Left renal pelvis (tissue), 4 donors: Measurements from ENCODE around the gene PRRC2B. TPM values are rescaled to one million over a fixed set of nuclear protein-coding genes. Genes with fewer than 3 reads are reported as not detected.
"Not testable (repeated sequence)": the region's sequence is repeated elsewhere in the genome, so short reads cannot be mapped to it uniquely, and the experiment has no call there.

Experiments used
- DNase-seq, 4 donors: peaks; one replicate each; pipeline ENCODE4 v3.0.0-alpha.2; 2013; ENCODE audit warnings: low read depth in 4 of 4, low spot score in 3 of 4
- polyA plus RNA-seq, 4 donors: library from polyadenylated mRNA; unstranded; fragments of 120-200 nt; gene quantifications; one replicate each; pipeline ENCODE4 v1.2.1, GENCODE V29; 2013; ENCODE audit not compliant: insufficient read length in 4 of 4

The PRRC2B gene
- polyA plus RNA-seq, 4 donors: 161 to 190 (median 181) TPM

DNA sequence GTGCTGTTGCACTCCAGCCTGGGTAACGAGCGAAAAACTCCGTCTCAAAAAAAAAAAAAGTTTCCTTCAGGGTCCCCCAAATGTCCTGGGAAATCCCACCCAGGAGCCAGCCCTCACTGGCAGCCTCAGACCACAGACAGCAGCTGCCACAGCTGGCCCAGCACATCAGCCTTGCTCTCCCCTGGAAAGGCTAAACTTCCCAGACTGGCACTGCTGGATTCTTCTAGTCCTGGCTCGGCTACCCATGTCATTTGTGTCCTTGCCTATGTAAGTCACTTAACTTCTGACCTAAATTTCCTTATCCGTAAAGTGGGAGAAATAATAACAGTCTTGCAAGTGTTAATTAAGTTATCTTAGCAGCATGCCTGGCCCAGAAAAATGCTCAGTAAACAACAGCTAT is 8.6 kb upstream of the PRRC2B start:
- DNase-seq: no peak

DNA sequence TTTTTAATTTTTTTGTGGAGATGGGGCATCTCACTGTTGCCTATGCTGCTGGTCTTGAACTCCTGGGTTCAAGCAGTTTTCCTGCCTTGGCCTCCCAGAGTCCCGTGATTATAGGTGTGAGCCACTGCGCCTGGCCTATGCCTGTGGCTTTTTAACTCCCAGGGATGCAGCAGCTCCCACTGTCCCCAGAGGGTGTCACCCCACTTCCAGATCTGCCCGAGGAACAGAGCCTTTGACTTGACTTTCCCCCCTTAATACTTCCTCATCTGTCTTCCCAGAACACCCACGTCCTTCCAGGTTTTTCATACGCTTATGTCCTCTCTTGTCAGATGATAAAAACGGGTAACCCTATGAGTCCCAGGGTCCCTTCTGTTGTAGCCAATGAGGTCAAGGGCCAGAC is 7.6 kb upstream of the PRRC2B start:
- DNase-seq: no peak

DNA sequence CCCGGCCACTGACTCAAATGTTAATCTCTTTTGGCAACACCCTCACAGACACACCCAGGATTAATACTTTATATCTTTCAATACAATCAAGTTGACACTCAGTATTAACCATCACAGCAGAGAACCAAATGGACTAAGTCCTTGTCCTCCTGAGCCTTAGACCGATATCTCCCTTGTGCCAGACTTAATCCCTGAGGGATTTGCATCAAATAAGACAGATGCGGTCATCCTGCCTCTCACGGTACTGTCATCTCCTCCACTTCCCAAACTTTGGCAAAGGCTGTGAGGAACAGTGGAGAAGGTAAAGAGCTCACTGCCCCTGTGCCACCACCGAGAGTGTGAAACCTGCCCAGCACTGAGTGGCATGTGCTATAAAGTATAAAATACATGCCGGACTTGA is 6.5 kb upstream of the PRRC2B start:
- DNase-seq: no peak

DNA sequence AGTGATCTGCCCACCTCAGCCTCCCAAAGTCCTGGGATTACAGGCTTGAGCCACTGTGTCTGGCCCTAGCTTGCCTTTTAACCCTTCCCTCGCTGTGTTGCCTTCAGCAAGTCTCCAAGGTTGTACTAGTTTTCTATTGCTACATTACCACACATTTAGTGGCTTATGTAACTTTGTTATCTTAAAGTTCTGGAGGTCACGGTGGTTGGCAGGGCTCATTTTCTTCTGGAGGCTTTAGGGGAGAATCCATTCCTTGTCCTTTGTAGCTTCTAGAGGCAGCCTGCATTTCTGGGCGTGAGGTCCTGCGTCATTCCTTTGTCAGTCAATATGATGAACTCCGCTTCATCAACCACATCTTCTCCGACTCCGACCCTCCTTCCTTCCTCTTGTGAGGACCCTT is 2.9 kb upstream of the PRRC2B start:
- no peak for DNase-seq

DNA sequence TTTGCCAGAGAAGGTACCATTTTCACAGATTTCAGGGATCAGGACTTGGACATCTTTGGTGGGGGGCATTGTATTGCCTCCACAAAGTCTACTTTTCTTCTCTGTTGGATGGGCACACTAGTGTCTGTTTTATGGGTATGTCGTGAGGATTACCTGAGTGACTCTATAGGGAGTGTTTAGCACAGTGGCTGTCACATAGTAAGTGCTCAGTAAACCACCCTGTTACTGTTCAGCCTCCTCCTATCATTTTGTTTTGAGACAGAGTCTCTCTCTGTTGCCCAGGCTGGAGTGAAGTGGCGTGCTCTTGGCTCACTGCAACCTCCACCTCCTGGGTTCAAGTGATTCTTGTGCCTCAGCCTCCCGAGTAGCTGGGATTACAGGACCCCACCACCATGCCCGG is 2.4 kb upstream of the PRRC2B start:
- no peak for DNase-seq

DNA sequence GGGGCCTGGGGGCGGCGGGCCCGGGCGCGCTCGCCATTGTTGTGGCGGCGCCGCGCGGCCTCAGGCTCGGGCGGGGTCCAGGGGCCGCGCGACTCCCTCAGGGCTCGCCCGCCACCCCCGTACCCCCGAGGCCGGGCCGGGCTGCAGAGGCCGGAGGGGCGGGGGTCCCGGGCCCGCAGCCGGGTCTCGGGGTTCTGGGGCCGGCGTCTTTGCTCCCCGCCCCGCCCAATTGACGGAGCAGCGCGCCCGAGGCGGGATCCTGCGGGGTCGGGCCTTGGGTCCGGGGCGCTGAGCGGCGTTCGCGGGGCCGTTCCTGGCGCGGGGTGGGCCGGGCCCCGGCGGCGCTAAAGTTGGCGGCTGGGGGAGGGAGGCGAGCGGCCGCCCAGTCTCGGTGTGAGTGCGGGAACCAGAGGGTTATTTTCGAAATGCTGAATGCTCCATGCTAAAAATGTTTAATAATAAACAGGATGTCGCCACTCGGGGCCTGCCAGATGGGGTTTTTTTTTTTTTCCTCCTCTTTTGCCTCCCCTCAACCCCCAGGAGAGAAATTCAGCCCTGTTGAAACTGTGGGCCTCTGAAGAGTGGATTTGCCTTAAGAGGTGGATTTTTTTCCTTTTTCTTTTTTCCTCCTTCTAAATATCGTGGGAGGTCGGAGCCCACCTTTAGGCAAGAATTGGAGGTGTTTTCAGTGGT is 724 bp downstream of the PRRC2B start:
- DNase-seq: no peak

DNA sequence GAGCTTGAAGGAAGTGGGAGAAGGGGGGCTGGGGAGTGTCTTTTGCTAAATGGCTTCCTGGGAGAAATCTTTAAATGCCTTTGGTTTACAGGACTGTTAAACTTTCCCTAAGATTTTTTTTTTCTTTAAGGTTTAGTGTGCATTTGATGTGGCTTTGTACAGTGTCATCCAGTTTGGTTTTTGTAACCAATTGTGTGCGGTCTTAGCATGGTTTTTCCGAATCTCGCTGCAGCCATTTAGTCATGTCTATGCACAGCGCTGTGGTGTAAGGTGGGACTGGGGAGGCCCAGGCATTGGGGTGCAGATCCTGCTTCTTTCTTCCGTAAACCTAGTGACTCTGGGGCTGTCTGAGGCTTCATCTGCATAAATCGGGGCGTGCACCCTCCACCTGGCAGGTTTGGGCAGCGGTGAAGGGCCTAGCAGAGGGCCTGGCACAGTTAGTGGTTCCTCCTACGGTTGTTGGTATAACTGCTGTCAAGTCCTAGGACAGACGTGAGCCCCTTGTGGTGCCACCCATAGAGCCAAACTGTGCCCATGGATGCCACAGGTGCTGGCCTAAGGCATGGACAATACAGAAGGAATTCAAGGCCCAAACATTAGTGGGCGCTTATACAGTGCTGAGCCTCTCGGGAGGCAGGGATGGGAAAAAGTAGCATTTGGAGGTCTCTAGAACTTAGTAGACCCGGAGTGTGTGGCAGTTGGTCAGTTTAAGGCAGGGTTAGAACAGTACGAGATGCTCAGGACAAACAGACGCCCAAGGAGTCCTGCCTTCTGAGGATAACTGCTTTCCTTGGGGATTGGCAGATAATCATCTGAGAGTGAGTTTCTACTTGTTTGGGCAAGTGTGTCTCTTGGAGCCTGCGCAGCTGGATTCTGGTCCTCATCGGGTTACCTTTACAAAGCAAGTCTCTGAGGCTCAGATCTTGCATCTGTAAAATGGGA is 1.5 kb downstream of the PRRC2B start:
- no peak for DNase-seq

DNA sequence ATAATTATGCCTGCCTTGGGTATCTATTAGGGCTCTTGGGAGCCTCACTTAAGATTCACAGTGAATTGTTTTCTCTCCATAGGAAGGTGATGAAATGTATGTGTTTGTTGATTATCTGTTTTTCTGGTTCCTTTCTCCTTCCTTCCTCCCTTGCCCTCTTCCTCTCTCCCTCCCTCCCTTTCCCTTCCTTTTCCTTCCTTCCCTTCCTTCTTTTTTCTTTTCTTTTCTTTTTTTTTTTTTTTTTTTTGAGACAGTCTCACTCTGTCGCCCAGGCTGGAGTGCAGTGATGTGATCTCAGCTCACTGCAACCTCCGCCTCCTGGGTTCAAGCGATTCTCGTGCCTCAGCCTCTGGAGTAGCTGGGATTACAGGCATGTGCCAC is 2.2 kb downstream of the PRRC2B start:
- DNase-seq: not testable (repeated sequence)

DNA sequence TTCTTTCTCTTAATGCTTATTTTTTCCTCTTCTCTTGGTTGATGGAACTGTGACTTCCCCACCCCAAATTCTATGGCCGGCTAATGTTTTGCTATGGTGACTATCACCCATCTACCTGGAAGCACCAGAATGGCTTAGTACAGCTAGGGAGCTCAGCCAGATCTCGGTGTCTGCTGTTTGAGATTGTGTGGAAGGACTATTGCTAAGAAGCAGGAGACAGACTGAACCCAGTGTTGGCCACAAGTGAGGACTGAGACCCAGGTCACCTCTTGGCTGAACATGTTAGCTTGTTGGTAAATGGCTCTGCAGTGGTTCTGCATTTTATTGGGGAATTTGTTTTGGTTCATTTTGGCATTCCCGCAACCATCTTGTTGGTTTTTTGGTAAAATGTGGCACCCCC is 2.7 kb downstream of the PRRC2B start:
- DNase-seq: no peak

DNA sequence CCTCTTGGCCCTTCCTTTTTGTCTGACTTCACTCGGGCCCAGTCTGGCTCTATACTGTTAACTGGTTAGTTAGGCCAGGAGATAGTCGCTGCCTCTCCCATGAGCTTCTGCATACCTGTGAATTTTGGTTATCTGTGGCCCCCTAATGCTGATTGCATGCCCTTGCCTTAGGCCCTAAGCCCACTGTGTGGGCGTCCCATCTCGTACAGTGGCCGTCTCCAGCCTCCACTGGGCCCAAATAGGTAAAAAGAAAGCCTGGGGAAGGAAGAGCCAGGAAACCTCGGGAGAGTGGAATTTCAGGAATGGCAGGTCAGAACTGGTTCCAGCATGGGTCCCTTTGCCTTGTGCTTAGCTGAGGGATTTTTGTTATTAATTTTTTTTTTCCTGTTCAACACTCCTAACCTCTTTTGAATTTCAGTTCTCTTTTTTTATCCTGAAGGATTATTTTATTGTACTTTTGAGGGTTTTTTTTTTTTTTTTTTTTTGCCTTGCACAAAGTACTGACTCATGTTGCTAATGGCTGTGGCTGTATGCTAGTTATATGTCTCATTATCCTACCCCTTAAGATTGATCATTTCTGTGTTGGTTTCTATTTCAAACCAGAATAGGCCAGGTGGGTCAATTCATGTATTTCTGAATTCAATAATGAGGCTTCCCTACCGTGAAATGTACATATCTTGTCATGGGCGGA is 3.4 kb downstream of the PRRC2B start:
- no peak for DNase-seq

DNA sequence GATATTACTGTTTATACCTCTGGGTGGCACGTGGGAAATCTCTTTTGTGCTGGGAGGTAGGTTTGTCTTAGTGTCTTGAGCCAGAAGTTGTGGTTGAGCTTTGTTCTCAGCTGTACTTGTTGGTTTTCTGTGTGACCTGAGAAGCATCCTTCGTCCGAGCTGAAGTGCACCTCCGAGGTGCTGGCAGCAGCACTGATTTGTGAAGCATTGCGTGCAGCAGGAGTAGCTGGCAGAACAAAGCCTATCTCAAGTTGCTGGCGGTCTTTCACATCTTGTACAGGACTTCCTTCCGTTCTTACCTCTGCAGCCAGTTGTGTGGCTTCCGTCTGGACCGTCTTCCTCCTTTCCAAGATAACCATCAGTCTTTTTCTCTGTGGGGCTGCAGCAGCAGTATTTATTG is 4.3 kb downstream of the PRRC2B start:
- no peak for DNase-seq

DNA sequence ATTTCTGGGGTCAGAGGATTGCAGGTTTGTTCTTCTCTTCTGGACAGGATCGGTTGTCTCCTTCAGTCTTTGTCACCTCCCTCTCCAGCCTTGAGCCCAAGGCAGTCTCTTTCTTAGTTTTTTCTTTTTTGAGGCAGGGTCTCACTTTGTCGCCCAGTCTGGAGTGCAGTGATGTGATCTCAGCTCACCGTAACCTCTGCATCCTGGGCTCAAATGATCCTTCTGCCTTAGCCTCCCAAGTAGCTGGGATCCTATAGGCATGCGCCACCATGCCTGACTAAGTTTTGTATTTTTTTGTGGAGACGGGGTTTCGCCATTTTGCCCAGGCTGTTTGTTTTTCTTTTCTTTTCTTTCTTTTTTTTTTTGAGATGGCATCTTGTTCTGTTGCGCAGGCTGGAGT is 6.1 kb downstream of the PRRC2B start:
- DNase-seq: no peak

DNA sequence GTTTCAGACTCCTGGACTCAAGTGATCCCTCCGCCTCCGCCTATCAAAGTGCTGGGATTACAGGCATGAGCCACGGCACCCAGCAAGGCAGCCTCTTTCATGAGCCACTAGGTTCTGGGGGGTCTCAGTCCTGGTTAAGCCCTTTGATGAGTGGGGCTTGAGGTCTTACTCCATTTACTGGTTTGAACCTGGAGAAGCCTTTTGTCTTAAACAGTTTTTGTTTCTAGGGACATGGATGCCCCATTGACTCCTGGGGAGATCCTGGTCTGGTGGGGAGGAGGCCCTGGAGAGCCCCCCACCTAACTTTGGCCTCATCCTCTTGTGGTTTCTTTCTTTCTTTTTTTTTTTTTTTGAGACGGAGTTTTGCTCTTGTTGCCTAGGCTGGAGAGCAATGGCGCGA is 6.7 kb downstream of the PRRC2B start:
- DNase-seq: no peak

DNA sequence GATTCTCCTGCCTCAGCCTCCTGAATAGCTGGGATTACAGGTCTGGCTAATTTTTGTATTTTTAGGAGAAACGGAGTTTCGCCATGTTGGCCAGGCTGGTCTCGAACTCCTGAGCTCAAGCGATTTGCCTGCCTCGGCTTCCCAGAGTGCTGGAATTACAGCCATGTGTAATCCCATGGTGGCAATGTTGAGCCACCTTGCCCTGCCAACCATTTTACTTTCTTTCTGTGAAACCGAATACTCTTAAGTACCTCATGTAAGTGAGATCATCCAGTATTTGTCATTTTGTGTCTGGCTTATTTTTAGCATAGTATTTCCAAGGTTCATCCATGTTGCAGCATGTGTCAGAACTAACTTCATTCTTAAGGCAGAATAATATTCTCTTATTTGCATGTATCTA is 8.2 kb downstream of the PRRC2B start:
- no peak for DNase-seq

DNA sequence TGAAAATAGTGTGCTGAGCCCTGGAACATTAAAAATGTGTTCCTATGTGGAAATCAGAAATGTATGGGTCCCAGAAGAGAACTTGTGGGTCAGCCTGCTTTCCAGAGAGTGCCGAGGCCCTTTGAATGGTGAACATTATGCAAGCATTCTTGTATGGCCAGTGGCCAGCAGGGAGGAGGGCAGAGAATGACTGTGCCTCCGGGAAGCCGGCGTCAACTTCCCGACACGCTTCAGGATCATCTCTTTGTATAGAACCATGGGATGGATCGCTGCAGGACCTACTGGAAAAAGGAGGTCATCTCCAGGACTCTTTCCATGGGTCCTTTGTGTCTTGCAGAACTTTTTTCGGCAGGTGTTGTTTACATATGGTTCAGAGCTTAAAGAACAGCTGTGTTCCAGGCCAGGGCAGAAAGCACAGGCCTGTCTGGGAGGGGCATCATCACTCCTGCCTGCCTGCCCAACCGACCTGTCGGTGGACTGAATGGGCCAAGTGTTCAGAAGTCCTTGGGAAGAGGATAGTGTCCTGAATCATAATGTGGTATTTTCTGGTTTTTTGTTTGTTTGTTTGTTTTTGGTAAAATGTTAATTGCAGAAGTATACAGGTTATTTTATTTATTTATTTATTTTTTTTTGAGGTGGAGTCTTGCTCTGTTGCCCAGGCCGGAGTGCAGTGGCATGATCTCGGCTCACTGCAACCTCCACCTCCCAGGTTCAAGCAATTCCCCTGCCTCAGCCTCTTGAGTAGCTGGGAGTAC is 9.0 kb downstream of the PRRC2B start:
- DNase-seq: no peak

DNA sequence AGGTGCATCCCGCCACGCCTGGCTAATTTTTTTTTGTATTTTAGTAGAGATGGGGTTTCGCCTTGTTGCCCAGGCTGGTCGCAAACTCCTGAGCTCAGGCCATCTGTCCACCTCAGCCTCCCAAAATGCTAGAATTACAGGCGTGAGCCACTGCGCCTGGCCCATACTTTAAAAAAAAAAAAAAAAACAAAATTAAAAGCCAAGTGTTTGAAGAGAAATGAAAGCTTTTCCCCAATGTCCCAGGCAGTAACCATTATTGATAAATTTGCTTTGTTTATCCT is 9.5 kb downstream of the PRRC2B start:
- DNase-seq: no peak

DNA sequence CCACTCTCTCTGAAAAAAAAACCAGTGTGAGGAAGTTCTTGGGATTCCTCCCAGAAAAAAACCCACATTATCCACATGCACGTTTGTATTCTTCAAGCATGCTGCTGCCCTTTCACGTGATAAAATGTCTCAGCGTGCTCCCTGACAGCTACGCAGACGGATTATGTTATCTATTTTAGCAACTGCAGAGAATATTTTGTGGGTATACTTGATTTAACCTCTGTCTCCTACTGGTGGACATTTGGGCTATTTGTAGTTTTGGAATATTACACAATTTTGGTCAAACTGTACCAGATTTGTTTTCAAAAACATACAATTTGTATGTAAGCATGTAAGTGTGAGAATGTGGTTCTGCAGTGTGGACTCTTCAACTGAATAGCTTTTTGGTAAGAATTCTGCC is 10.7 kb downstream of the PRRC2B start:
- no peak for DNase-seq

DNA sequence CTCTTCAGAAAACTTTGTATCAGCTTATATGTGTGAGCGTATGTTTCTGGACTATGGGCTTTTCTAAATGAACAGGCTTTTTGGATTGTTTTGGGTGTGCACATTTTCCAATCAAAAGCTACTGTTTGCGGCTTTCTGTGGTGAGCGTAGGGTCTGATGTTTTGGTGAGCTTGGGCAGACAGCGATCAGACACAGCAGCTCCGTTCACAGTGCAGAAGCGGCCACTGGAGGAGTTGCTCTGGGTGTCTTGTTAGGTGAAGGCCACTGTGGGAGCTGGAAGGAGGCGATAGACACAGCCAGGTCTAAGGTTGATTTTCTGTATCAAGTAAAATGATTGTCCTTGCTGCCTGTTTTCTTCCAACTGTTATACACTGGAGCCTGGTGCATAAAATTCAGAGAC is 11.1 kb downstream of the PRRC2B start:
- DNase-seq: no peak

DNA sequence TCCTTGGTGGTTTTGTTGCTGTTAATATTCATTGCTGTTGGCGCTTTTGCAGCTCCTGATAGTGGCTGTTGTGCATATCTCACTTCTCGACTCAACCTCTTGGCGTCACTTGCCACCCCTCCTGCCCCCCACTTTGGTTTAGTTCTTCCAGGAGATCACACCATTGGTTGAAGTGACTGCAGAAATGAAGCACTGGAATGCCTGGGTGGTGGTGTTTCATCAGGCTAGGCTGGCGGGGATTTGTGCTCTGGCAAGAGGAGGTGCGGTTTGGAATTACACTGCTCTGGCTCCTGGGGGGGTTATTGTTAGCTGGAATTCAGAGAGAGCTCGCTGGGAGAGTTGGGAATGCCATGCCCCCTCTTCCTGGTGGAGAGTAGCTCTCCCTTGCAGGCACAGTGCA is 11.5 kb downstream of the PRRC2B start:
- DNase-seq: no peak

DNA sequence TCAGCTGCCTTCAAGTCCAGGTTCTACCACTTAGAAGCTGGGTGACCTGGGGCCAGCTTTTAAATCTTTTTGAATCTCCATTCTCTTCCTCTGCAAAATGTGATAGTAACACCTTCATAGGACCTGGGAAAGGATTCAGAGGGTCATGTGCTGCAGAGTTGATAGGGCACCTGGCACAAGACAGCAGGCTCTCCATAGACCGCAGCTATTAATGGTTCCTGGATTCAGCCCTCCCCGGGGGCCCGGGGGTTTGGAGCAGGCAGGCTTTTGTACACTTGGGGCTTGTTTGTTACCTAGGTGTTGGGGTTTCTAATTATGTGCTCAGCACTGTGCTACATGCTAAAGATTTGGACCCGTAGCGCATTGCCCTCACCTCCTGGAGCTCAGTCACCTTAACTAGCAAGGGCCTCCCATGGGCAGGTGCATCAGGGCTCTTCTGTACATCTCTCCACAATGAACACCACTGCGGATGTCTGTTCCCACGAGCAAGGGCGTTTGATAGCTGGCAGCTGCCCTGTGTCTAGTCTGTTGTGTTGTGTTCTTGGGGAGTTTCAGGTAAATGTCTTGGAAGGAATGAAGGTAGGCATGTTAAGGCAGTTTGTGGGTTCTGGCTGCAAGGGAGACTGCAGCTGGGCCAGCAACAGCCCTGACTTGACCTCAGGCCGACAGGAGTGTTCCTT is 12.1 kb downstream of the PRRC2B start:
- no peak for DNase-seq
